SKM-1 (cell line): Measurements from ENCODE around the gene TTC28.

Experiments
- DNase-seq: peaks from one replicate; lab custom pipeline; 2025; ENCODE audit not compliant: unreplicated experiment; lab: John Stamatoyannopoulos, UW

TTC28 gene

DNA sequence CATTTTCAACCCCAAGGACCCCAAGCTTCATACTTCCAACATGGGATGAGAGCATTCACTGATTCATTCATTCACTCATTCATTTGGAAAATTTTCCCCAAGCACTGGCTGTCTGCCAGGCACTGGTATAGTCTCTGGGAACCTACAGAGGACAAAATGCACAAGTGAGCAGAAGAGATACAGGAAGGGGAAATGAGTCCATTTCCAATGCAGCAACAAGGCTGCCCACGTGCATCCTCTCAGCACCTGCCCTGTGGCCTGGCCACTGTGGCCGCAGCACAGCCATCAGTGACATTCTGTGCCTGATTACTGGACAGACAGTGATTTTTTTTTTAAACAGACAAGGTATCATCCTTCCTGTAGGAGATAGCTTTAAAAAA is 664.6 kb downstream of the TTC28 start:
- DNase-seq = no peak

DNA sequence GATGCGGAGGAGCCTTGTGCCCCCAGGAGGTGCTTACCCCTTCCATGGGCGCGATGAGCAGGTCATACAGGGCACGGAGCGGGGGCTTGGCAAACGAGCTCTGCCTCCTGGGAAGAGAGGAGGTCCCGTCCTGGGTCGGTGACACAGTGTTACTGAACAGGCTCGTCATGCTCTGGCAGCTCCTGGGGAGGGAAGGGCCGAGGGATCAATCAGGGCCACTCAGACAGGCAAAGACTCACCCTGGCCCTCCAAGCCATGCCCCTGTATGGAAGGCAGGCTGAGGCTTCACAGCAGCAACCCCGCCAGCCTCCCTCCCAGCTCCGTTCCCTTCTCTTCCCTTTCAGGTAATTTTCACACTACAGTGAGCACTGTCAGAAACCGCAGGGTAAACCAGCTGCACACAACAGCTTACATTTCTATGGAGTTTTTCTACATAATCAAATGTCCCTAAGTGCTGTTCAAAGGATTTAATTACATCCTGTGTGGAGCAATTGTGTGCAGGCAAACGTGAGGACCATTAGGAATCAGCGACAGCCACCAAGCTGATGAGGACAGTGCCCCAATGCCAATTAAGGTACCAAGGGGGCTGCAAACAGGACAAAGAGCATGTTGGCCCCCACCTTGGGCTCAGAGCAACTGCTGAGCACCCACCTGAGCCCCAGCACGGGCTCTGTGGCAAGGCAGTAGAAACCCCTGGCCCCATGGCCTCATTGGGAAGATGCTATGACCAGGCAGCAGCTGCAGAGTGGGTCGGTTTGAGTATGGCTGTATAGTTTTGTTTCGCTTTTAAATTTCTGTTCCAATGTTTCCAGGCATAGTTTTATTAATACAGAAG is 665.2 kb downstream of the TTC28 start:
- no peak for DNase-seq

DNA sequence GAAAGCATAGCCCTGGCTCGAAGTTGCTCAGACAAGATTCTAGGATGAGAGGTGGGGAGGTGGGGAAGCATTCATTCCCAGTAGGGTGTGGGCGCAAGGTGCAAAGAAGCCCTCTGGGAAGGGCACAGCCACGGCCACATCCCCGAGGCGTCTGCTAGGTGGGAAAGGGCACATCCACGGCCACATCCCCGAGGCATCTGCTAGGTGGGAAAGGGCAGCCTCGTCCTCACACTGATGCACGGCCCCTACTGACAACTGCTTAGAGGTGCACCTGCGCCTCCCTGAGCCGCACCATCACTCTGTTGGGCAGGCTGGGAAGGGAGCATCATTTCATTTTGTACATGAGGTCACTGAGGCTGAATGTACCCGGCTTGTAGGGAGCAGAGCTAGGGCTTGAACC is 666.0 kb downstream of the TTC28 start:
- no peak for DNase-seq

DNA sequence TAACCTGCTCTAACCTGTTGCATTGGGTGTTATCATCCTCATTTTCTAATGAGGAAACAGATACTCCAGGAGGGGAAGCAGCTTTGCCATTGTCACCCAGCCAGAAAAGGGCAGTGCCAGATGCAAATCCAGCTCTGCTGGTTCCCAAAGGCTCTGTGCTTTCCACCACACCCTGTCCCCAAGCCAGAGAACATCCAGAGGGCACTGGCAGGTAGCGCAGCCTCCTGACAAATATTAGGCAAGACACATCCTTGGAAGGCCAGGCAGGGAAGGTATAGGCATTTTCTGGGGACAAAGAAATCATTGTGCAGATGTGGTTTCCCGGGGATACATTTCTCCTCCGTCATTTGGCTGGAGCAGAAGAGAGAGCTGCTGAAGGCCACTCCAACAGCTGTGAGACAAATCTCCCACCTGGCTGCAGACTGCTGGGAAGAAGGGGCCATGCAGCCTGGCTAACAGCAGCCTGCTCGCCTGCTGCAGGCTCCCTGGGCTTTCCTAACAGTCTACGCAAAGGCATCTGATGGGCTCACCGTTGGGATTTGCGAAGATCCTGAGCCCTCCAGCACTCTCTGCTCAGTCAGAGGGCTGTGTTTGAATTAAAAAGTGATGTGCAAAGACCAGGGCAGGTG is 666.7 kb downstream of the TTC28 start:
- no peak for DNase-seq

DNA sequence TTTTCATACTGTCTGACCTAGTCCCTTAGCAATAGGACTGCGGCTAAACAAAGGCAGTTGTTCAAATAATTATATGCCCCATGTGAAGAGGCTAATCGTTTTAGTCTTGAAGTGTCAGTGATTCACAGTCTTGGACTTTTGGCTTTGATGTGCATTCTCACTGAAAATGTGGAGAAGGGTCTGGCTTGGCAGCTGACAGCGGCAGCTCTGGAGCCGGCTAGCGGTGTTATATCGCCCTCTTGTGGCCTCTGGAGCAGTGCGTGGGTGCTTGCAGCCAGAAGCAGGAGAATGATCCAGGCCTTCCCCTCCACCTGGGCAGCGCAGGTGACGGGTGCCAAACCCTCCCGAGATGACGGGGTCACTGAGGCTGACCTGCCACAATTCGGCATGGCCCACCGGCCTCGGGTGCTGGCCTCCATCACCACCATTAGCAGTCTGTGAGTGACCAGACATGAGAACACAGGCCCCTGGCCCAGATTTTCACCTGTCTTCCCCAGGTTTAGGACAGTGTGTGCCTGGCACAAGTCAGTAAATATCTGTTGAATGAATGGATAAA is 670.3 kb downstream of the TTC28 start:
- DNase-seq = no peak

DNA sequence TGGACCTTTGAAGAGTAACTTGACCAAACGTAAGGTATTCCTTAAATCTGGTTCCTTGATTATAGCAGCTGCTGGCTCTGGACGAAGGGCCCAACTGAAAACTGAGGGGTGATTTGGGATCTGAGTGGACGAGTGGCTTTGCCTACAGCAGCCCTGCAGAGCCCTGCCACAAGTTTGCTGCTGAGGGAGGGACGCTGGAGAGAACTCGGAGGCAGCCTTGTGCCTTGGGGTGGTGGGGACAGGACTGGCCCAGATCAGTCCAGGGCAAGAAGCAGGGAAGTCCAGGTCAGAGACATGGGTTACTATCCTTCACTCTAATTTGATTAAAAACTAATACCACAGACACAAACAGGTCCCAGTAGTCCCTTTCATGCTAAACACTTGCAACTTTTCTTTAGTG is 671.0 kb downstream of the TTC28 start:
- no peak for DNase-seq

DNA sequence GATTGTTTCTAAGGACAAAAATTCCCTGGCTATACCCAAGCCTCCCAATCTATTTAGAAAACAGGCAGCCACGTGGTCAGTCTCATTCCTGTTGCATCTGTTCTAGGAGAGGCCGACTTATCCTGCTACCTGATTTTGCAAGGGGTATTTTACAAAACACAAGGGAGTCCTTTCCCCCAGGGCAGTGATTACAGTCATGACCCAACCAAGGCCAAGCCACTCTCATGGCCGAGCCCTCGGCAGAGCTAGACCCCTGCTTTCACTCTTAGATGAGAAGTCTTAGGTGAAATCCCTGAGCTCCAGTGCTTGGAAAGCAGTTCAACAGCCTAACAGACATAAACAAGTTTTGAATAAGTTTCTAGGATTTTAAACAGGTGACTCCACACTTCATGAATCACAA is 671.6 kb downstream of the TTC28 start:
- DNase-seq = no peak

DNA sequence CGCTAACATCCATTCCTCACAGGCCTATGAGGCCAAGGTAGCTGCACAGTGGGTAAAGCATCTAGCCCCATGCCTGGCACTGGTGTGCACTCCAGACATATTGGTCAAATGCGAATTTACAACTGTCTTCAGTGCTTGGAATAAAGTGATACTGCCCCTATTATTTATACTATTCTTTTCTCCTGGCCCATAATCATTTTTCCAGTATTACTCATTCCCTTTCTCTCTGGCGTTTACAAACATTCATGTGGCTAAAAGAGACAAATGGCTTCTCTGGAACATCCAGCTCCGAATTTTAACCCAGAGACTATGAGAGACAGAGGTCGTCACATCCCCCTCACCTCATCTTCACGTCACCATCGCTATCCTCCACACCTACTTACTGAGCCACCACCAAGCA is 673.4 kb downstream of the TTC28 start:
- no peak for DNase-seq

DNA sequence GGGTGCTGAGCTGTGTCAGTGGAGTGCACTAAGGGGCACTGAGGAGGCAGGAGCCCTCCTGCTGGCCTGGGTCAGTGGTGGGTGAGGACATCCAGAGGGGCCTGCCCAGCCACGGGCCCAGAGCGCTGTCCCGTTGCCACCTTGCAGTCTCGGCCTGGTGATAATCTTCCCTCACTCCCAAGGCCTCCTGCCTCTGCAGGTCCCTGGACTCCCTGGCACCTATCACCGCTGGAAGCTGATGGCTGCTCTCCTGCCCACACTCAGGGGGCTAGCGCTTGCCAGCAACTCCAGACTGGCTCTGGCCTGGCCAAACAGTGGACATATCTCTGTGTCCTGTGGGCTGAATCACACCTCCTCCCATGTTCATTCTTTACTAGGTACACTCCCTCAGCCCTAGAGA is 674.1 kb downstream of the TTC28 start:
- no peak for DNase-seq

DNA sequence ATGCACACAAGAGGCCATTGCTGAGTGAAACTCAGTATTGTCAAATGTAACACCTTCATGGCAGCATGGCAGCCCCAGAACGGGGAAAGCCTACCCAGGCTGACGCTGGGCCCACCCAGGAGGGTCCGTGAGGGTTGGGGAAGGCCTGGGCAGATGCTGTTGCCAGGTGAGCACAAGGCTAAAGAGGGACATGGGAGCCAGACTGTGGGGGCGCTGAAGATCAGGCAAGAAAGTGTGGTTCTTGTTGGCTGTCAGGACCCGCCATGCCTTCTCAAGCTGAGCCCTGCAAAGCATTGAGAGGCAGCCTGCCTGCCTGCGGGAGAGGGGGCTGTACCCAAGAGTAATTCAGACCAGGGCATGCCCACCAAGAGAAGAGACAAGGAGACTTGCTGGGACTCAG is 675.6 kb downstream of the TTC28 start:
- DNase-seq = no peak

DNA sequence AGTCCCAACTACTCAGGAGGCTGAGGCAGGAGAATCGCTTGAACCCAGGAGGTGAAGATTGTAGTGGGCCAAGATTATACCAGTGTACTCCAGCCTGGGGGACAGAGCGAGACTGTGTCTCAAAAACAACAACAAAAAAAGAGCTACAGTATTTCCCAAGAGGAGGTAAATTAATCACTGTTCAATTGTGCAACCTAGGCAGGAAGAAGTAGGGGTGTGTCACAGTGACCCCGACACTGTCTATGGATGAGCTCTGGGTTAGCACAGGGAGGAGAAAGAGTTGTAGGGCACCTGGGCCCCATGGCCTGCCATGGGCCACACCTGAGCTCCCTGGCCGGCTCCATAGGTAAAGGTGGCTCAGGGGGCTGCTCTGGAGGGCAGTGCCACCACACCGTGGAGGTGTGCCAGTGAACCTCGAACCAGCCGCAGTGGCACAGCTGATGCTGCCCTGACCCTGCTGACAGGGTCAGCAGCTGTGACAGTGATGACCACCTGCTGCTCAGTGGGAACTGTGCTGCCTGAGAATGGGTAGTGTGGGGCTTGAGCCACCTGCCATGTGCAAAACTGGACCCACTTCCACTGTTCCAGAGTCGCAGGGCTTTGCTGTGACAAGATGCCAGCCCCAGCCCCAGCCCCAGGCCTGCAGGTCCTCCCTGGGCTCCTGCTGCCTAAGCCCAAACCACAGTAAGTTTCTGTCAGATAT is 676.6 kb downstream of the TTC28 start:
- DNase-seq = no peak

DNA sequence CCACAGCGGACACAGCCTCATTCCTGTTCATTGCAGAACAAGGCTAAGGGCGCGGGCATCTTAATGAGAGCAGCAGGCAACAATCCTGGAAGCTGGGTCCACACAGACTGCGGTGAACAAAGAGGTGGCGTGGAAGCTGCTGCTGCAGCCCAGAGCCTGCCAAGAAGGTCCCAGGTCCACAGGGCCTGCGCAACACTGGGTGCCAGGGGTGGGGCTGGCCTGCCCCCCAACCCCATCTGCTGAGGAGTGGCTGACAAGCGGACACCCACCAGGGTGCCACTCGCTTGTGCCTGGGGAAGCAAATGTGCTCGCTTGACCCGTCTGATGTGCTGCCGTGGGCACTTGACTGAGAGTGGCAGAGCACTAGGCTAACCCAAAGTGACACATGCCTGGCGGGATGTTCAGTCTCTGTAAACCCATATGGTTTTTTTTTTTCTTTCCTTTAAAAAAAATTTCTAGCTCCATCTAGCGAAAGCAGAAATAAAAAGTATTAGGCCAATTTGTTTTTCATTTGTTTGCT is 677.4 kb downstream of the TTC28 start:
- DNase-seq = no peak

DNA sequence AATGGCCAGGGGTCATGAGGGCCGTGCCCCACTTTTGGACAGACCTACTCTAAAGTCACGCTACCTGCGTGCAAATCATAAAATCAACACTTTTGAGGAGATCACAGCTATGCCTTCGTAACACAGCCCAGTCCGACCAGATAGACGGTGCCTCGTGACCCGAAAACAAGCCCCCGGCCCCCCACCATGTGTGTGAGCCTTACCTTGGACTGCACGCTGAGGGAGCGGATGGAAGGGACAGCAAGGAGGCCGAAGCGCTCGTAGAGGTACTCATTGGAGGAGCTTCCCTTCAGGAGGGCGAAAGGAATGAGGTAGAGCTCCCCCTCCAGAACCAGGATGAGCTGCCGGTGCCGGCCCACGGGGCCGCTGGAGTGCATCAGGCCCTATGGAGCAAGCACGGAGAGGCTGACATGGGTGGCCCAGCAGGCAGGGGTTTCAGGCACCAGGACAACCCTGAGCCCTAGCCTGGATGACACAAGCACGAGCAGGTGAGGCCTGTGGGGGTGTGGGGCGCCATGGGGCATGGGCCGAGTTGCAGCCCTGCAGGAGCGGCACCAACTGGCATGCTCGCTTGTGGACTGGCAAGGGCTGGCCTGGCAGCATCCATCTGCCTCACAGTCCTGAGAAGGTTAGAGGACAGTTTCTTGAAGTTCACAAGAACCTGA is 678.3 kb downstream of the TTC28 start:
- no peak for DNase-seq

DNA sequence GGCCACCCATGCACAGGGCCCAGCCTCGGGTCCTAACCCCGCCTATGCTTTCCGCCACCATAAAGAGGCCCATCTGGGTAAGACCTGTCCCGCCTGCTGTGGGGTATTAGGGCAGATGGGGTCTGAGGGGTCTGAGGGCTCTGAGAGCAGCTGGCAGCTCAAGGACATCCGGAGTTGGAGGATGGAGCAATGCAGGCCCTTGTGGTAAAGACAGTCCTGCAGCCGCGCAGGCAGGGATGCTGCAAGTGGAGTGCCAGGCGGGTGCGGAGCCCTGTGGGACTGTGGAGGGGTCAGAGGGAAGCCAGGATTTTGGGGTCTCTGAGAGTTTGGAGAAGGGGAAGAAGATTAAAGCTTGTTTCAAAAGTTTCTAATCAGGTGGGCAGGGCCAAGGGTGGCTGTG is 679.3 kb downstream of the TTC28 start:
- no peak for DNase-seq

DNA sequence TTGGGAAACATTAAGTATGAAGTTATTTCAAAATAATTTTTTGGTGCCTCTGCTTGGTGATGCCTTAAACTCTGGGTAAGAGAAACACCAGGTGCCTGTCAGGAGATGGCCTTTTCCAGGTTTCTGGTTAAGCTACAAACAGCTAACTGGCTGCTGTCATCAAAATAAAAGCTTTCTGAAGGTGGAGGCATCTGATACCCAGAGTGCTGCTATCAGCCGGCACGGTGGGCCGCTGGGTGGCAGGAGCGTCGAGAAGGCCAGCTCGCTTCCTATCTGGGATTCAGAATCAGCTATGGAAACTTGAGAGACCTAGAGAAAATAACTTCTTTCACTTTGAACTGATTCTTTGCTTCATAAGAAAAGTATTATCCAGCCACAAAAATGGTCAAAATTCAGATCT is 679.8 kb downstream of the TTC28 start:
- no peak for DNase-seq

DNA sequence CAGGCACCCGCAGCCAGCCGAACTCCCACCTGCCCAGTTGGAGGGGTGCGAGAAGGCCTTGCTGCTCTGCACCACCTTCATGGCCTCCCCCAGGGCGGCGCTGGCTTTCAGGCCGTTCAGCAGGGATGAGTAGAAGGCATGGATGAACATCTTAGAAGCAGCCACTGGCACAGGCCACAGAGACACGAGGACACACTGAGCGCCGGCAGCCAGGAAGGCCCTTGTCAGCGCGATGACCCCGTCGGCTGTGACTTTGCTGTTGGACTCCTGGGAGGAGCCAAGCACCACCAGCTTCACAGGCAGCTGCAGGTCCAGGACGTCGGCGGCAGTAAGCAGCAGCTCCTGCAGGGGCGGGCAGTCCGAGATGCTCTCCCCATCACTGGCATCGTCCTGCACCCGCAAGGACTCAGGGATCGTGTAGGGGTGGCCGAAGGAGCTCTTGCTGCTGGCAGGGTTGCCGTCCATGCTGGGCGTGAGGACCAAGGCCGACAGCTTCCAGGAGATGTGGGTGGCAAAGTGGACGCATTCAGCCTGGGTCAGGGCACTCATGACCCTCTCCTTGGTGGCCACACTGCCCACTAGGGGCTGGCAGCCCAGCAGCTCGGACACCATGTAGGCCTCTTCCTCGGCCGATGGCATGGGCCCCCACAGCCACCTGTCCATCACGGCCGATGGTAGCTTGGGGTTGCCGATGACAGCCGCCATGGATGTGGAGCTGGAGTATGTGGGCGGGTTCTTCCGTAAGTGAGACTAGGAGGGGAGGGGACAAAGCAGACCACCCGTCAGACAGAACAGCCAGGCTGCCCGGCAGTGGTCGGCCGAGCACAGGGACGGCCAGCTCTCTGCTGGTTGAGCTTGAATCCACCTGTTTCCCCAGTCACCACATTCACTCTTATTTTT is 680.9 kb downstream of the TTC28 start:
- DNase-seq = no peak

DNA sequence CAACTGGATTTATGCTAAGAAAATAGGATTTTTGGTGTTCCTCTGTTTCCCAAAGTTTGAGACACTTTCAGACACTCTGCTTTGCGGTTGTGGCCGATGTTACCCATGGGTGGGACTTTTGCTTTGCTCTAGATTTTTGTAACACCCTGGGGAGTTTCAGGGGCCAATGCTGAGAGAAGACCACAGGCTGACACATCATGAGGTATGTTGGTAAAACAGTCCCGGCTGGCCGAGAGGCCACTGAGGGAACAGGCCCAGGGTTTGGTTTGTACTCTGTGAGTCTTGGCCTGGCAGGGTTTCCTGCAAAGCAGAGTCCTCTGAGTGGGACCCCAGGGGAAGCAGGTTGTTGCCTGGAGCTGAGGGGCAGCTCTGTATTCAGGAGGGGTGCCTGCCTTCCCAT is 682.1 kb downstream of the TTC28 start:
- DNase-seq = no peak

DNA sequence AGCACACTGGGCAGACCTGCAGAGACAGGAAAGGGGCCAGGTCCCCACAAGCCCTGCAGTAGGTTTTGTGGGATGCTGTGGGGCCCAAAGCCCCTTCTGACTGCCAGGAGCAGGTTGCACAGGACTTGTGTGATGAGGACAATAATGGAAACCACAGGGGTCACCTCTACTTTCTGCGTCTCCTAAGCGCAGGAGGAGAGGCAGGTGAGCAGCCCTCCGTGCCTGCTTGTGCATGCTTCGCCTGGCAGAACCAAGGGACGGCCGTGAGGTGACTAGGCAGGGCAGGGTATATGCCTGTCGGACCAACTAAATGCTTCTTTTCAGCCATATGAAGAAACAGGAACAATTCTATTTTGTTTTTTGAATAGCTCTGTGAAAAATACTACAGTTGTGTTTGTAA is 682.7 kb downstream of the TTC28 start:
- no peak for DNase-seq

DNA sequence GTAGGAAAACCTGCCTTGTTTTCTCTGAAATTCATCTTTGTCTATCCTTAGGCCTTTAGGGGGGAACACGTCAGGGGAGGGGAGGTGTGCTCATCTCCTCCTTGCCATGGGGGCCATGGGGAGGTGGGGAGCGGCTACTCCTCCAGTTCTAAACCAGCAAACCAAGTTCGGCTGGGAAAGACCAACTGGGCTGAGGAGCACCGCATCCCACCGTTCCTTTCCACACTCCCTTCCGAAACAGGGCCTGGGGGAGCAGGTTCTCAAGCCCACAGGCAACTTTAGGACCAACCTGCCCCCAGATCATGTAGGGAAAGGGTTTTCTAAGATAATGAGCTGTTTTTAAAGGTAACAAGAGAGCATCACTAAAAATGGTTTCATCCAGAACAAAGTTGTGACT is 683.1 kb downstream of the TTC28 start:
- DNase-seq = no peak
